Stimulated activated memory B cell treated with anti-CD40 and anti-IgM and Interleukin-4, amounts not matched to agents 10 μg/mL and 1 μg/mL and 100 μg/mL, for 72 hours (primary cell): Measurements from ENCODE around the gene ASPHD1.

Experiments
- ATAC-seq: fragments of 150-1000 bp; cut with Tn5 transposase; 2 replicates; pipeline ENCODE4 v1.10.0; 2021
- H3K27ac Mint-ChIP-seq: one replicate; pipeline ENCODE4 v1.8.0; 2022; ENCODE audit warnings: mild to moderate bottlenecking, mixed read lengths
- H3K27me3 Mint-ChIP-seq: one replicate; pipeline ENCODE4 v1.8.0; 2022; ENCODE audit warnings: mixed read lengths
- H3K36me3 Mint-ChIP-seq: one replicate; pipeline ENCODE4 v1.8.0; 2022; ENCODE audit warnings: mixed read lengths
- H3K4me1 Mint-ChIP-seq: one replicate; pipeline ENCODE4 v1.8.0; 2022; ENCODE audit warnings: mixed read lengths
- H3K4me3 Mint-ChIP-seq: one replicate; pipeline ENCODE4 v1.8.0; 2022; ENCODE audit warnings: mild to moderate bottlenecking, moderate library complexity, mixed read lengths
- H3K9me3 Mint-ChIP-seq: one replicate; pipeline ENCODE4 v1.8.0; 2022; ENCODE audit warnings: mixed read lengths

The ASPHD1 gene

DNA sequence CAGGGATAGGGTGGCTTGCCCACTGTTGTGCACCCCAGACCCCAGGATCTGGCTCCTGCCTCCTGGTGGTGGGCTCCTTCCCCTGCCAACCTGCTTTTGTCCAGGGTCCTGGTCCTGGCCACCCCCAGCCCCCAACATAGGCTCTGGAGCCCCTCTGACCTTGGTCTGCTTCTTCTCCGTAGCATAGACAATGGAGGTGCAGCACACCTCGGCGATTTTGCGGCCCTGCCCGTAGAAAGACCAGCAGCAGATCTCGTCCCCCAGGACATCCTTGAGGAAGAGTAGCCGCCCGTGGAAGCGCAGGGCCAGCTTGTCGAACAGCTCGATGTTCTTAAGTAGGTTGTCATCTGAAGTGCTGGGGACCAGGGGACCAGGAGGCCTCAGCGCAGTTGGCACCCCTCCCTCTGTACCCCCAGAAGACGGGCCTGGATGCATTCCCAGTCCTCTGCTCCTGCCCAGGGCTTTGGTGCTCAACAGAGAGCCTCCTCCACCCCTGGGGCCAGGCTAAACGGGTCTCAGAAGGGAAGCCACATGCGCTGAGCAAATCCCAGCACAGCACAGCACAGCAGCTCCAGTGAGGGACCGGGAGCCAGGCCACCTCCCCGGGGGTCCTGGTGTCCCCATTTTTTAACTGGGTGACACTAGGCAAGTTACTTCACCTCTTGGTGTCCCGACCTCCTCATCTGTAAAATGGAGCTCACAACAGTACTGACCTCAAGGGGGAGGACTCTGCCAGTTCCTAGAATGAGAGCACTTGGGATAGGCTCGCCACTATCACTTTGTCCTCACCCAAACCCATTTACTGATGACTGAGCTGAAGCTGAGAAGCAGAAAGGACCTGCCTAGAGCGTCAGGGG lies 10.8 kb downstream of the ASPHD1 start:
- Mint-ChIP-seq H3K36me3 (peaks cover 54% of the 10 kb centered on the region), H3K27me3 (no peaks in the 10 kb centered on the region), H3K27ac (no peak overlapping the region), H3K4me1 (peaks cover 15% of the 10 kb centered on the region), H3K4me3 (no peak overlapping the region), H3K9me3 (no peaks in the 10 kb centered on the region)
- no peak for ATAC-seq

DNA sequence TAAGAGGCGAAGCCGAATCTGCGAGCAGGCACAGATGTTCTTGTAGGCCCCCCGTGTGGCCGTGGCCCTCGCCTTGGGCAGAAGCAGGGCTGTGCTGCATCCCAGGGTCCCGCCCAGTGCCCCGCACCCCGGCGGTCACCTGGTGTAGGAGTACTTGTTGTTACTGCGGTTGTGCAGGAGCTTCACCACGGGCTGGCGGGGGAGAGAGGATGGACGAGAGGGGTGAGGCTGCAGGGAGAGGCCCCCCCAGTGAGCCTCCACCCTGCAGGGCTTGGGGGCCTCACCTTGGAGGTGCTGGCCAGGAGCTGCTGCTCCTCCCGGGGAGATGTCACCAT lies 11.4 kb downstream of the ASPHD1 start:
- Mint-ChIP-seq H3K27ac (no peak overlapping the region), H3K9me3 (no peaks in the 10 kb centered on the region), H3K4me1 (peaks cover 15% of the 10 kb centered on the region), H3K27me3 (no peaks in the 10 kb centered on the region), H3K36me3 (peaks cover 54% of the 10 kb centered on the region), H3K4me3 (no peak overlapping the region)
- ATAC-seq: no peak

DNA sequence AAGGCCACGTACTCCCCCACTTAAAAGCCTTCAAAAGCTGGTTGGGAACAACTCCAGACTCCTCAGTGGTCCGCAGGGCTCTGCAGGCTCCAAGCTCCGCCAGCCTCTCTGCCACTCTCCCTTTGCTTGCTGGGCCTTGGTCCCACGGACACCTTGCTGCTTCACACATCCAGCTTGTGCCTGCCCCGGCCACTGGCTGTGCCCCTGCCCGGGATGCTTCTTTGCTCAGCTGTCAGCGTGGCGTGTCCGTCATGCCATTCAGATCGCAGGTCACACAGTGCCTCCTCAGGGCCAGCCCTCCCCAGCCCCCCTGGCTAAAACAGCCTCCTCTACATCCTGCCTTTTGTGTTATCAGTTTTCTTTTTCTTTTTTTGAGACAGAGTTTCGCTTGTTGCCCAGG lies 11.8 kb downstream of the ASPHD1 start:
- no peak overlapping the region for H3K4me3 Mint-ChIP-seq
- peaks cover 52% of the 10 kb centered on the region for H3K36me3 Mint-ChIP-seq
- H3K4me1 Mint-ChIP-seq: peaks cover 15% of the 10 kb centered on the region
- H3K27ac Mint-ChIP-seq: no peak overlapping the region
- no peak for ATAC-seq
- no peaks in the 10 kb centered on the region for H3K27me3 Mint-ChIP-seq
- H3K9me3 Mint-ChIP-seq: no peaks in the 10 kb centered on the region

DNA sequence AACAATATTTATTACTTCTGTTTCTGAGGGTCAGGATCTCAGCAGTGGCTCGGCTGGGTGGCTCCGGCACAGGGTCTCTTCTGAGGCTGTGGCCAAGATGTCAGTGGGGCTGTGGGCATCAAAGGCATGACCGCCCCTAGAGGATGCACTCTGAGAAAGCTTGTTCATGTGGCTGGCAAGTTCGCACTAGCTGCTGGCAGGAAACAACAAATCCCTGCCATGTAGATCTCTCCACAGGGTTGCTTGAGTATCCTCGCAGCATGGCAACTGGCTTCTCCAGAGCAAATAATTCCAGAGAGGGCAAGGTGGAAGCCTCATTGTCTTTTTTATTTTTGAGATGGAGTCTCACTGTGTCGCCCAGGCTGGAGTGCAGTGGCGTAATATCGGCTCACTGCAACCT lies 13.2 kb downstream of the ASPHD1 start:
- peaks cover 46% of the 10 kb centered on the region for H3K36me3 Mint-ChIP-seq
- no peak overlapping the region for H3K4me3 Mint-ChIP-seq
- no peaks in the 10 kb centered on the region for H3K9me3 Mint-ChIP-seq
- no peak overlapping the region for H3K27ac Mint-ChIP-seq
- peaks cover 10% of the 10 kb centered on the region for H3K4me1 Mint-ChIP-seq
- no peaks in the 10 kb centered on the region for H3K27me3 Mint-ChIP-seq
- ATAC-seq: no peak

DNA sequence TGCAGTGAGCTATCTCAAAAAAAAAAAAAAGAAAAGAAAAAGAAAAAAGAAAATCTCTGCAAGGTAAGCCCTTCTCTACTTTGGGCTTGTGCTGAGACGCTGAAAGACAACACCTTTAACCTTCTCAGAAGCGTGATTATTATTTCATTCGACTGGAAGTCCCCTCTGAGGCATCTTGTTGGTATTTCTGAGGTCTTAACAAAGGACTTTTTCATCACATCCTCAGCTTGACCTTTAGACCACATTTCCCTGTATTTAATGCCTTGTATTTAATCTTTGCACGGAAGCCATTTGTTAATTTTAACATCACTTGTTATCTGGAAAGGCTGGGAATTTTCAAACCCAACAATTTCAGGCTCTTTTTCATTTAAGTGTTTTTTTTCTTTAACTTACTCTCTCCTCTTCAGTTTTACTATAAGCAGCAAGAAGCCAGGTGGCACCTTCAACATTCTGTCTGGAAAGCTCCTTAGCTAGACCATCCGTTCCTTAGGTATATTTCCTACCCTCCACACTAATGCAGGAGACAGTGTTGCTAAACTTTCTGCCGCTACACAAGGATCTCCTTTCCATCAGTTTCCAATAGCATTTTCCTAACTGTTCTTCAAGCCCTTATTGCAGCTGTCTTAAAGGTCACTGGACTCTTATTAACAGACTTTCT lies 15.4 kb downstream of the ASPHD1 start:
- no peak for ATAC-seq
- Mint-ChIP-seq H3K27ac (no peak overlapping the region), H3K4me3 (no peak overlapping the region), H3K9me3 (no peaks in the 10 kb centered on the region), H3K27me3 (no peaks in the 10 kb centered on the region), H3K4me1 (peaks cover 8% of the 10 kb centered on the region), H3K36me3 (peaks cover 50% of the 10 kb centered on the region)

DNA sequence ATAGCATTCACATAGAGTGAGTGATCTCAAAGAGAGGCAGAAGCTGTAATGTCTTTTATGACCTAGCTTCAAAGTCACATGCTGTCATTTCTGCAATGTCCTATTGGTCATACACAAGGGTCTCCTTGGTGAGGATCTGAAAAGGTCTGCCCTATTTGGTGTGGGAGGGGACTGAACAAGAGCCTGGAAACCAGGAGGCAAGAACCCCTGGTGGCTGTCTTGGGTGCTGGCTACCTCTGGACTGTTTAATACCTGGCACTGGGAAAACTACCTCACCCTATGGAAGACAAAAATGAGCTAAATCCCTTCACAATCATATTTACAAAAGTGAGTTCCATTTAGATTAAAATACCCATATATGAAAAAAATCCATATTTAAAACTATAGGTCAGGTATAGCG lies 16.7 kb downstream of the ASPHD1 start:
- H3K27ac Mint-ChIP-seq: no peak overlapping the region
- no peak overlapping the region for H3K4me3 Mint-ChIP-seq
- peaks cover 12% of the 10 kb centered on the region for H3K4me1 Mint-ChIP-seq
- peaks cover 59% of the 10 kb centered on the region for H3K36me3 Mint-ChIP-seq
- H3K27me3 Mint-ChIP-seq: no peaks in the 10 kb centered on the region
- ATAC-seq: no peak
- no peaks in the 10 kb centered on the region for H3K9me3 Mint-ChIP-seq

DNA sequence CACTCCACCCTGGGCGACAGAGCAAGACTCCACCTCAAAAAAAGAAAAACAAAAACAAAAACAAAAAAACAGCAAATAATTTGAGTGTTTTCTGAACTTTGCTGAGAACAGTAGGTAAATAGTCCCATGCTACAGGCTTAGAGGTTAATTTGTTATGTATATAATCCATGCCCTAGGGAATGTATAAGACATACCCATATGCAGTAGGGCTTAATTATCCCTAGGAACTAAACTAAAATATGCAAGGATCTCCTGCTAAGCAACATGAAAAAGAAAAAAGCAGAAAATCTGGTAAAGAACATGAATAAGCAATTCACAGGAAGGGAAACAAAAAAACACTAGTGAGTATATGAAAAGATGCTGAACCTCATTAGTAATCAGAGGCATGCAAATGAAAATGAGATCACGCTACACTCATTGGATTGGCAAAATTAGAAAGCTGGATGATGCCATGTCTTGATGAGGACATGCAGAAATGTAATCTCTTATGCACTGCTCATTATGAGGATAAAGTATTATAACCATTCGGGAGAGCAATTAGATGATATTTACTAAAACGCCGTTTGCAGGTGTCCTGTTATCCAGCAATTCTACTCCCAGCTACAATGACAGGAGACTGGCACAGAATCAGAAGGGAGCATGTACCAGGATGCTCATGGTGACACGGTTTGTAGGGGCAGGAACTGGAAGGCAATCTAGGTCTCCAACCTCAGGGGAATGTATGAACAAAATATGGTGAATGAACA lies 20.2 kb downstream of the ASPHD1 start:
- H3K9me3 Mint-ChIP-seq: no peaks in the 10 kb centered on the region
- peaks cover 42% of the 10 kb centered on the region for H3K36me3 Mint-ChIP-seq
- no peak for ATAC-seq
- H3K27ac Mint-ChIP-seq: no peak overlapping the region
- no peaks in the 10 kb centered on the region for H3K27me3 Mint-ChIP-seq
- H3K4me1 Mint-ChIP-seq: peaks cover 39% of the 10 kb centered on the region
- H3K4me3 Mint-ChIP-seq: no peak overlapping the region

DNA sequence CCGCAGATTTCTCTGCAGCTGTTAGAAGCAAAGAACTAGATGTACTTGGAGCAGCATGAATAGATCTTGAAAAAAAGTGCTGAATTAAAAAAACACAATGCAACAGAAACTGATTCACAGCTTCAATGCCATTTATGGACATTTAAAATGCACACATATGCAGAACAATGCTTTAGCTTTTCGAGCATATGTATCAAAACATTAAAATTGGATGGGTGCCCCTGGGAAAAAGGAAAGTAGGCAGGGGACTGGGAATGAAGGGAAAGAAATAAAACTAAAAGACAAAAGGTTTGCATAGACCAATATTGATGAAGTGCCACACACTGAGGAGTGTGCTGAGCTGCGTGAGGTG lies 20.7 kb downstream of the ASPHD1 start:
- no peak overlapping the region for H3K4me3 Mint-ChIP-seq
- peaks cover 39% of the 10 kb centered on the region for H3K36me3 Mint-ChIP-seq
- H3K27me3 Mint-ChIP-seq: no peaks in the 10 kb centered on the region
- H3K27ac Mint-ChIP-seq: no peak overlapping the region
- no peaks in the 10 kb centered on the region for H3K9me3 Mint-ChIP-seq
- H3K4me1 Mint-ChIP-seq: peaks cover 41% of the 10 kb centered on the region
- no peak for ATAC-seq

DNA sequence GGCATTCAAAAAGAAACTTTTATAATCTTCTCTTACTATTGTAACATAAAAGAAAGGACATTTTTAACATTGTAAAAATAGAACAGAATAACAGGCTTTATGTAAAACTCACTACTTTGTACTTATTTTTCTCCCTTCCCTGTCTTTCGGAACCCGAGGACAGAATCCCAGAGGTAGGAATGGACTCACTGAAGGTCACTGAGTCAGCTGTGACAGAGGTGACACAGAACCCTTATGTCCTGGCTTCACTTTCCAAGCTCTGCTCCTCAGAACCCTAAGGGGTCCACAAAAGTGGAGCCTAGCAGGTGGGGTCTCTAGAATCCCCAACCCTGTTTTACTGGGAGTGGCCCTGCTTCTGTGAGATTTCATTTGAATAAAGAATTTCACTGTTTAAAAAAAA lies 22.0 kb downstream of the ASPHD1 start:
- Mint-ChIP-seq H3K4me3 (no peak overlapping the region), H3K36me3 (peaks cover 34% of the 10 kb centered on the region), H3K9me3 (no peaks in the 10 kb centered on the region), H3K4me1 (peaks cover 53% of the 10 kb centered on the region), H3K27ac (no peak overlapping the region), H3K27me3 (no peaks in the 10 kb centered on the region)
- no peak for ATAC-seq

DNA sequence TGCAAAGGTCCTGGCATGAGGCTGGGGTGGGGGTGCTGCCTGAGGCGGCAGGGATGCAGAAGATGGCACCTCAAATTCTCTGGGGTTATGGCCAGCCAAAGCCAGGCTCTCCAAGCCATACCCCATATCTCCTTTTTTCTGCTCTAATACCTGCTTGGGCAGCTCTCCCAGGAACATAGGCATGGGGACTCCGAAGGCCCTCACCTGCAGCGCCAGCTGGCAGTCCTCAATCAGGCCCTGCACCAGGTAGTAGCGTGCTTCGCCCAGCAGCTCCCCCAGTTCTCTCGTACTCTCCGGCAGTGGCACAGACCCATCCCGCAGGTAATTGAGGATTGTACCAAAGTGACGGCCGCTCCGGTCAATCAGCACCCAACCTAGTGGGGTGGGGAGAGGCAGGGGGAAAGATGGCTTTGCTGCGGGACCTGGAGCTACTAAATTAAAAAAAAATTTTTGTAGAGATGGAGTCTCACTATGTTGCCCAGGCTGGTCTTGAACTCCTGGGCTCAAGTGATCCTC lies 22.8 kb downstream of the ASPHD1 start:
- Mint-ChIP-seq H3K4me3 (no peak overlapping the region), H3K27ac (no peak overlapping the region), H3K36me3 (peaks cover 34% of the 10 kb centered on the region), H3K4me1 (peaks cover 58% of the 10 kb centered on the region), H3K9me3 (no peaks in the 10 kb centered on the region), H3K27me3 (no peaks in the 10 kb centered on the region)
- no peak for ATAC-seq

DNA sequence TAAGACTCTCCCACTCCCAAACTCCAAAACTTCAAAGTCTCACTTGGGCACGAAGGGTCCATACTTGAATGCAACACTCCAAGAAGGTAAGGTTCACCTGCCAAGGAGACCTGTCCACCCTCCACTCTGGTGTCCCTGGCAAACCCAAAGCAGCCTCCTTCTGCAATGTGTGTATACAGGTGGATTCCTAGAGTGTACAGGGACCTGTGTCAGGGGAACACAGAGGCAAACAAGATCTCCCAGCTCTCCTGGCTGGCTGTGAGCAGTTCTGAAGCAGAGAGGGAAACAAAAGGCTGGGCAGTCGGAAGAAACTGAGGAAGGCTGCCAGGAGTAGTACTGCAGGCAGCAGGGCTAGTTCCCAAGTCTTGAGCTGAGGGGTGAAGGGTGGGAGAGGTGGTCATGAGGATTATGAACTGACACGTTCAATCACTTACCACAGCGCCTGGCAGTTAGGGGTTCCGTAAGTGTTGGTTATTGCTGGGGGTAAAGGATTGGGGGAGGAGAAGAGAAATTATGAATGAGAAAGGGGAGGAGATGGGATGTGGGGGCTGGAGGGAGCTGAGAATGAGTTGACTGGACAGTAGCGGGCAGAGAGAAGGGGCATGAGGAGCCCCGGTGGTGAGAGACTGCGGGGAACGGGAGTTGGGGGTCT lies 24.9 kb downstream of the ASPHD1 start:
- peak overlapping the region; percentile 98 for H3K27ac Mint-ChIP-seq
- ATAC-seq: no peak
- H3K27me3 Mint-ChIP-seq: no peaks in the 10 kb centered on the region
- H3K4me1 Mint-ChIP-seq: peaks cover 55% of the 10 kb centered on the region
- H3K36me3 Mint-ChIP-seq: peaks cover 29% of the 10 kb centered on the region
- peak overlapping the region; percentile 93 for H3K4me3 Mint-ChIP-seq
- no peaks in the 10 kb centered on the region for H3K9me3 Mint-ChIP-seq

DNA sequence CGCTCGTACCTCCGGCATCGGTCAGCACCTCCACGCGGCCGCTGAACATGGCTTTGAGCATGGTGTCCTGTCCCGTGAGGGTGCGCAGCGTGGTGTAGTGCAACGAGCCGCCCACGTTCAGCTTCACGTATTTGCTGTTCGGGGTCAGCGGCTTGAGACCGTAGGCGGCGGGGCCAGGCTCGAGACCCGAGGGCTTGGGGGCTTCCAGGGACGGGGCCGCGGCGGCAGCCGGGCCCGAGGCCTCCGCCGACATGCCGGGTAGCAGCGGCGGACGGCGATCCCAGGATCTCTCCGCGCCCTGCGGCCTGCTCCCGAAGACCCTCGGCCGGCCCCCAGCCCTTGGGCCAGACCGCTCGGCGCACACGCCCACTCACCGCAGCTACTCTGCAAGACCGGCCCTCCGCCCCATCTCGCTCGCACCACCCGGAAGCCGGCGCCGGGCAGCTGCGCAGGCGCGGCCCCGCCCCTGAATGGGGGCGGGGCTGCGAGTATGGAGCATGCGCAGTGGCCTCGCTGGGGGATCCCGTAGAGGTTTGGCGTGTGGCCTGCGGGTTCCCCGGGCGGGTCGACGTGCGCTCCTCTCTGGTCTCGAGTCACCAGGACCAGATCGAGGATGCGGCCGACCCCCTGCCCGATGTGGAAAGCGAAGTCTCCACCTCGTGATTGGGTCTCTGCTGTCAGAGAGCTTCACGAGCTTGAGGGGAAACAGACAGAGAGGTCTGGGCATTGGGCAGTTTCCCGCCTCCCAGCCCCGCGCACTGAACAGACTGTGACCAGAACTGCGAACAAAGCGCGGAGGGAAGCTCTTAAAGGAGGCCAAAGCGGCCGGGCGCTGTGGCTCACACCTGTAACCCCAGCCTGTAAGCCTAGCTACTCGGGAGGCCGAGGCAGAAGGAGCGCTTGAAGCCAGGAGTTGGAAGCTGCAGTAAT lies 25.8 kb downstream of the ASPHD1 start, which contains the start of gene KCTD13:
KCTD13 (minus strand) TSS at position 446 of the 930 bp plus-strand sequence; CDS start at position 253, 193 bp downstream.
- Mint-ChIP-seq H3K36me3 (peaks cover 21% of the 10 kb centered on the region), H3K9me3 (no peaks in the 10 kb centered on the region), H3K27ac (peak within 1 kb of the TSS; percentile 98), H3K4me3 (peak within 1 kb of the TSS; percentile 93), H3K27me3 (no peaks in the 10 kb centered on the region), H3K4me1 (peaks cover 47% of the 10 kb centered on the region)
- peak; percentile 96 for ATAC-seq

DNA sequence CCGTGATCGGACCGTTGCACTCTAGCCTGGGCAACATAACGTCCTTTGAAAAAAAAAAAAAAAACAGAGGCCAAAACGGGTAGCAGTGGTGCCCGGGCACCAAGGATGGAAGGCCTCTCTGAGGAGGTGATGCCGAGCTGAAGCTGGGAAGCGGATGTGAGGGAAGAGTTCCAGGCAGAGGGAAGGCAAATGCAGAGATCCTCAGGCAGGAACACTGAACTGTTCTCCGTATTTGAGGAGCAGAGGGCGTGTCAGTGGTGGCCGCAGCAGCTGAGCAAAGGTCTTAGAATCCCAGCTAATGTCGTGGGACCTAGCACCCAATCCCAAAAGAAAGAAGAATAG lies 26.4 kb downstream of the ASPHD1 start:
- Mint-ChIP-seq H3K4me1 (peaks cover 47% of the 10 kb centered on the region), H3K27ac (peak overlapping the region; percentile 98), H3K27me3 (no peaks in the 10 kb centered on the region), H3K4me3 (peak overlapping the region; percentile 93), H3K36me3 (peaks cover 15% of the 10 kb centered on the region), H3K9me3 (no peaks in the 10 kb centered on the region)
- peak; percentile 44 for ATAC-seq
